Measurements from ENCODE around the gene GPR171.

- TF ChIP-seq CTCF (IDR thresholded peaks at IDR 0.05) (peak; percentile 76 to 89 (median 82)), POLR2A (IDR thresholded peaks at IDR 0.05) (no peak)
Measured at GRCh38 chr3:151227807-151228665, 25.0 kb upstream of the GPR171 start.
